NCI-H82 treated with DMSO at 0.1 percent for 48 hours (cell line): Measurements from ENCODE around the gene TNFAIP8L3.
"Not testable (repeated sequence)": the region's sequence is repeated elsewhere in the genome, so short reads cannot be mapped to it uniquely, and the experiment has no call there.

Experiments used
- DNase-seq: peaks from one replicate; lab custom pipeline; 2025; ENCODE audit not compliant: unreplicated experiment; lab: John Stamatoyannopoulos, UW

TNFAIP8L3 gene

GRCh38 chr15:51062736-51063135, 32.0 kb downstream of the TNFAIP8L3 start:
- no peak for DNase-seq

- DNase-seq = no peak
Measured at GRCh38 chr15:51060030-51060673, 34.6 kb downstream of the TNFAIP8L3 start.

GRCh38 chr15:51054535-51054934, 40.2 kb downstream of the TNFAIP8L3 start:
- no peak for DNase-seq

- DNase-seq = no peak
Measured at GRCh38 chr15:51053571-51053970, 41.1 kb downstream of the TNFAIP8L3 start.

- DNase-seq = no peak
Measured at GRCh38 chr15:51051776-51052175, 42.9 kb downstream of the TNFAIP8L3 start.

GRCh38 chr15:51049081-51049480, 45.6 kb downstream of the TNFAIP8L3 start:
- no peak for DNase-seq

GRCh38 chr15:51048308-51048707, 46.4 kb downstream of the TNFAIP8L3 start:
- no peak for DNase-seq

- no peak for DNase-seq
Measured at GRCh38 chr15:51046799-51047449, 47.8 kb downstream of the TNFAIP8L3 start.

- no peak for DNase-seq
Measured at GRCh38 chr15:51046016-51046415, 48.7 kb downstream of the TNFAIP8L3 start.

- DNase-seq = no peak
Measured at GRCh38 chr15:51044037-51044727, 50.5 kb downstream of the TNFAIP8L3 start.

- DNase-seq = no peak
Measured at GRCh38 chr15:51038974-51039319, 55.8 kb downstream of the TNFAIP8L3 start.

- no peak for DNase-seq
Measured at GRCh38 chr15:51038162-51038973, 56.3 kb downstream of the TNFAIP8L3 start.

- DNase-seq = not testable (repeated sequence)
Measured at GRCh38 chr15:51037474-51037873, 57.2 kb downstream of the TNFAIP8L3 start.

GRCh38 chr15:51030649-51031316, 63.9 kb downstream of the TNFAIP8L3 start:
- no peak for DNase-seq

- no peak for DNase-seq
Measured at GRCh38 chr15:51025454-51025846, 69.3 kb downstream of the TNFAIP8L3 start.

- DNase-seq = no peak
Measured at GRCh38 chr15:51024735-51025453, 69.8 kb downstream of the TNFAIP8L3 start.

GRCh38 chr15:51023499-51023898, 71.2 kb downstream of the TNFAIP8L3 start:
- no peak for DNase-seq

- no peak for DNase-seq
Measured at GRCh38 chr15:51022206-51022605, 72.5 kb downstream of the TNFAIP8L3 start.

GRCh38 chr15:51016615-51017014, 78.1 kb downstream of the TNFAIP8L3 start:
- no peak for DNase-seq

- DNase-seq = no peak
Measured at GRCh38 chr15:51011212-51011611, 83.5 kb downstream of the TNFAIP8L3 start.
